ENCODE measurements around the gene FOXP4.
A peak's percentile ranks its signal among the peaks of the same experiment; 100 is the strongest.

FOXP4 gene

GRCh38 chr6:41567684-41568083 lies 21.5 kb downstream of the FOXP4 start:
- peaks cover 36% of the 10 kb centered on the region for H3K36me3 ChIP-seq (ENCODE audit: control insufficient read depth, insufficient read depth, low read length)
- H3K27ac ChIP-seq (ENCODE audit: low read depth, low read length, severe bottlenecking), result no peak overlapping the region
- no peak overlapping the region for H3K4me3 ChIP-seq (ENCODE audit: extremely low read depth, insufficient read depth, low read length, poor library complexity, severe bottlenecking)
- WGBS, 2 experiments (ENCODE audit: insufficient coverage in 2 of 2), result no CpG with 5 or more reads among the region's 1 CpG
- peaks cover 45% of the 10 kb centered on the region for H3K4me1 ChIP-seq (ENCODE audit: control insufficient read depth, insufficient read depth, low read length, poor library complexity, severe bottlenecking)
- no peaks in the 10 kb centered on the region for H3K9me3 ChIP-seq (ENCODE audit: control insufficient read depth, low read length)

GRCh38 chr6:41568202-41568584 lies 22.0 kb downstream of the FOXP4 start:
- 91 to 96% methylated on average over 3 to 4 of the region's 6 CpGs for WGBS, 2 experiments (ENCODE audit: insufficient coverage in 2 of 2)
- Histone ChIP-seq H3K27ac (ENCODE audit: low read depth, low read length, severe bottlenecking) (peak overlapping the region; percentile 48), H3K4me1 (ENCODE audit: control insufficient read depth, insufficient read depth, low read length, poor library complexity, severe bottlenecking) (peaks cover 49% of the 10 kb centered on the region), H3K9me3 (ENCODE audit: control insufficient read depth, low read length) (no peaks in the 10 kb centered on the region), H3K36me3 (ENCODE audit: control insufficient read depth, insufficient read depth, low read length) (peaks cover 36% of the 10 kb centered on the region), H3K4me3 (ENCODE audit: extremely low read depth, insufficient read depth, low read length, poor library complexity, severe bottlenecking) (no peak overlapping the region)

GRCh38 chr6:41568585-41569384 lies 22.6 kb downstream of the FOXP4 start:
- H3K36me3 ChIP-seq (ENCODE audit: control insufficient read depth, insufficient read depth, low read length), result peaks cover 40% of the 10 kb centered on the region
- H3K4me1 ChIP-seq (ENCODE audit: control insufficient read depth, insufficient read depth, low read length, poor library complexity, severe bottlenecking), result peaks cover 50% of the 10 kb centered on the region
- peak overlapping the region; percentile 48 for H3K27ac ChIP-seq (ENCODE audit: low read depth, low read length, severe bottlenecking)
- no peaks in the 10 kb centered on the region for H3K9me3 ChIP-seq (ENCODE audit: control insufficient read depth, low read length)
- 73 to 79% methylated on average over 11 to 12 of the region's 13 CpGs for WGBS, 2 experiments (ENCODE audit: insufficient coverage in 2 of 2)
- no peak overlapping the region for H3K4me3 ChIP-seq (ENCODE audit: extremely low read depth, insufficient read depth, low read length, poor library complexity, severe bottlenecking)

GRCh38 chr6:41570259-41570615 lies 24.1 kb downstream of the FOXP4 start:
- Histone ChIP-seq H3K36me3 (ENCODE audit: control insufficient read depth, insufficient read depth, low read length) (peaks cover 45% of the 10 kb centered on the region), H3K27ac (ENCODE audit: low read depth, low read length, severe bottlenecking) (peak overlapping the region; percentile 10)

GRCh38 chr6:41571021-41571780 lies 25.0 kb downstream of the FOXP4 start:
- Histone ChIP-seq H3K27ac (ENCODE audit: low read depth, low read length, severe bottlenecking) (peak overlapping the region; percentile 23), H3K36me3 (ENCODE audit: control insufficient read depth, insufficient read depth, low read length) (peaks cover 36% of the 10 kb centered on the region), H3K4me1 (ENCODE audit: control insufficient read depth, insufficient read depth, low read length, poor library complexity, severe bottlenecking) (peaks cover 67% of the 10 kb centered on the region), H3K9me3 (ENCODE audit: control insufficient read depth, low read length) (no peaks in the 10 kb centered on the region), H3K4me3 (ENCODE audit: extremely low read depth, insufficient read depth, low read length, poor library complexity, severe bottlenecking) (no peak overlapping the region)
- WGBS, 2 experiments (ENCODE audit: insufficient coverage in 2 of 2), result 56 to 68% methylated on average over 7 to 13 of the region's 15 CpGs

More at GRCh38 chr6:41570259-41570615, 24.1 kb downstream of the FOXP4 start:
- Histone ChIP-seq H3K4me3 (ENCODE audit: extremely low read depth, insufficient read depth, low read length, poor library complexity, severe bottlenecking) (no peak overlapping the region), H3K9me3 (ENCODE audit: control insufficient read depth, low read length) (no peaks in the 10 kb centered on the region), H3K4me1 (ENCODE audit: control insufficient read depth, insufficient read depth, low read length, poor library complexity, severe bottlenecking) (peaks cover 58% of the 10 kb centered on the region)
- 23% methylated on average over 3 of the region's 5 CpGs; no CpG with 5 or more reads in 1 of the 2 experiments for WGBS, 2 experiments (ENCODE audit: insufficient coverage in 2 of 2)

- peaks cover 76% of the 10 kb centered on the region for H3K4me1 ChIP-seq (ENCODE audit: control insufficient read depth, insufficient read depth, low read length, poor library complexity, severe bottlenecking)
- no peak overlapping the region for H3K4me3 ChIP-seq (ENCODE audit: extremely low read depth, insufficient read depth, low read length, poor library complexity, severe bottlenecking)
- peaks cover 22% of the 10 kb centered on the region for H3K36me3 ChIP-seq (ENCODE audit: control insufficient read depth, insufficient read depth, low read length)
- no peak overlapping the region for H3K27ac ChIP-seq (ENCODE audit: low read depth, low read length, severe bottlenecking)
- H3K9me3 ChIP-seq (ENCODE audit: control insufficient read depth, low read length), result no peaks in the 10 kb centered on the region
- WGBS, 2 experiments (ENCODE audit: insufficient coverage in 2 of 2), result 91 to 92% methylated on average over 2 of the region's 2 CpGs
Measured at GRCh38 chr6:41572613-41573012, 26.4 kb downstream of the FOXP4 start.

- Histone ChIP-seq H3K9me3 (ENCODE audit: control insufficient read depth, low read length) (no peaks in the 10 kb centered on the region), H3K4me1 (ENCODE audit: control insufficient read depth, insufficient read depth, low read length, poor library complexity, severe bottlenecking) (peaks cover 81% of the 10 kb centered on the region), H3K4me3 (ENCODE audit: extremely low read depth, insufficient read depth, low read length, poor library complexity, severe bottlenecking) (no peak overlapping the region), H3K36me3 (ENCODE audit: control insufficient read depth, insufficient read depth, low read length) (peaks cover 15% of the 10 kb centered on the region), H3K27ac (ENCODE audit: low read depth, low read length, severe bottlenecking) (no peak overlapping the region)
- 85 to 96% methylated on average over 3 to 5 of the region's 7 CpGs for WGBS, 2 experiments (ENCODE audit: insufficient coverage in 2 of 2)
Measured at GRCh38 chr6:41573276-41573675, 27.1 kb downstream of the FOXP4 start.

GRCh38 chr6:41573985-41574384 lies 27.8 kb downstream of the FOXP4 start:
- H3K36me3 ChIP-seq (ENCODE audit: control insufficient read depth, insufficient read depth, low read length), result peaks cover 15% of the 10 kb centered on the region
- H3K4me1 ChIP-seq (ENCODE audit: control insufficient read depth, insufficient read depth, low read length, poor library complexity, severe bottlenecking), result peaks cover 76% of the 10 kb centered on the region
- no peak overlapping the region for H3K27ac ChIP-seq (ENCODE audit: low read depth, low read length, severe bottlenecking)
- H3K9me3 ChIP-seq (ENCODE audit: control insufficient read depth, low read length), result no peaks in the 10 kb centered on the region
- no peak overlapping the region for H3K4me3 ChIP-seq (ENCODE audit: extremely low read depth, insufficient read depth, low read length, poor library complexity, severe bottlenecking)
- 80 to 88% methylated on average over 1 of the region's 1 CpG for WGBS, 2 experiments (ENCODE audit: insufficient coverage in 2 of 2)

- Histone ChIP-seq H3K9me3 (ENCODE audit: control insufficient read depth, low read length) (no peaks in the 10 kb centered on the region), H3K4me3 (ENCODE audit: extremely low read depth, insufficient read depth, low read length, poor library complexity, severe bottlenecking) (no peak overlapping the region), H3K36me3 (ENCODE audit: control insufficient read depth, insufficient read depth, low read length) (peaks cover 18% of the 10 kb centered on the region), H3K27ac (ENCODE audit: low read depth, low read length, severe bottlenecking) (no peak overlapping the region), H3K4me1 (ENCODE audit: control insufficient read depth, insufficient read depth, low read length, poor library complexity, severe bottlenecking) (peaks cover 76% of the 10 kb centered on the region)
- 43% methylated on average over 1 of the region's 2 CpGs; no CpG with 5 or more reads in 1 of the 2 experiments for WGBS, 2 experiments (ENCODE audit: insufficient coverage in 2 of 2)
Measured at GRCh38 chr6:41575598-41575997, 29.4 kb downstream of the FOXP4 start.

- Histone ChIP-seq H3K27ac (ENCODE audit: low read depth, low read length, severe bottlenecking) (no peak overlapping the region), H3K36me3 (ENCODE audit: control insufficient read depth, insufficient read depth, low read length) (peaks cover 14% of the 10 kb centered on the region), H3K9me3 (ENCODE audit: control insufficient read depth, low read length) (no peaks in the 10 kb centered on the region), H3K4me3 (ENCODE audit: extremely low read depth, insufficient read depth, low read length, poor library complexity, severe bottlenecking) (no peak overlapping the region), H3K4me1 (ENCODE audit: control insufficient read depth, insufficient read depth, low read length, poor library complexity, severe bottlenecking) (peaks cover 76% of the 10 kb centered on the region)
- 84 to 97% methylated on average over 4 of the region's 4 CpGs for WGBS, 2 experiments (ENCODE audit: insufficient coverage in 2 of 2)
Measured at GRCh38 chr6:41576667-41577066, 30.5 kb downstream of the FOXP4 start.
